Stimulated activated CD4-positive, alpha-beta T cell treated with anti-CD3 and anti-CD28 coated beads, Interleukin-1b, Interleukin-23, amount 100 ng/mL, for 24 hours (primary cell): Measurements from ENCODE around the gene APOL4.
"Not testable (repeated sequence)": the region's sequence is repeated elsewhere in the genome, so short reads cannot be mapped to it uniquely, and the experiment has no call there.

ENCODE experiments used
- DNase-seq, 4 experiments: peaks; one replicate each; pipeline ENCODE4 v3.0.0-alpha.2; 2020; ENCODE audit warnings: low read depth in 4 of 4, low spot score in 1 of 4

APOL4 gene

DNA sequence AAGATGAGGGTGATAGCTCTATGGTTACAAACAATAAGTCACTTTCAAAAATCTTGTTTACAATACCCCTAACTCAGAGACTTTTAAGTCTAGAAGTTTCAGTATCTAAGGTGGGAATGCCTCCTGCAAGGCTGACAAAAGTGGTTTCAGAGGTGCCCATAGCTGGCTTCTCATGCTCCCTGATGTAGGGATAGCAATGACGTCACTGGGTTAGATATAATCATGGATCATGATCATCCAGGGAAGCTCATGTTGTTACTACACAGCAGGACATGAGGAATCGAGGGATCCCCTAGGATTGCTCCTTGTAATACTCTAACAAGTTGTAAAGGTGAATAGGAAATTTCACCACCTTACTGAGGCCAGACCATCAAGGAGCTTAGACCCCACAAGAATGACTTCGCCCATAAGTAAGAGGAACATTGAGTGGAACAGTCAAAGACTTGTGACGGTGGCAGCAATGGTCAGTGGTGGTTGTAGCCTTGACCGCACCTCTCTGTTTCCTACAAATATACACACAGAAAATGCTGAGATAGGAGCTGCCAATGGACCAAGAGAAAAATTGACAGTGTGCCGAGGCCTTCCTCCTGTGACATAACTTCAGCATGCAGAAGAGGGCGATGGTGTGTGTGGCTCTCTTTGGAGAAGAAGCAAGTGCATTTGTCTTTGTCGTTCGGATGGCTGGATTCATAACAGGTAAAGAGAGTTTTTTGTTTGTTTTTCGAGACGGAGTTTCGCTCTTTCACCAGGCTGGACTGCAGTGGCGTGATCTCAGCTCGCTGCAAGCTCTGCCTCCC lies 15.6 kb downstream of the APOL4 start:
- DNase-seq: no peak

- no peak for DNase-seq
These were observed 17.1 kb downstream of the APOL4 start for GRCh38 chr22:36184433-36185025.

DNA sequence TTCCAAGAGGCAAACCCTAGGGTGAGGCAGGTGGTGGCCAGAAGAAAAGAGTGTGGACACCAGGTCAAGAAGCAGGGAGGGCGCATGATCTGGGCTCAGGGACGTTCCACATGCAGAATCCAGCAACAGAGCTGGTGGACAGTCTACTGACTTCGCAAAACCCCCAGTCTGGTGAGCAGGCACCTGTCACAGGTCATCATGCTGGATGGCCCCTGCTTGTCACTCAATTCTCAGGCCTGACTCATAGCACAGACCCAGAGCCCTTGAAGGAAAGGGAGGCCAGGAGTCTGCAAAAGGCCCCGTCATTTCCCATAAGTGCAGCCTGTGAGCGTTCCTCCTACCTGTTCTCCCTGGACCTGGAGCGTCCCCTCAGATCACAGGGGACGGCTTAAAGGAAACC lies 18.2 kb downstream of the APOL4 start:
- DNase-seq: no peak

GRCh38 chr22:36182857-36183256 lies 18.8 kb downstream of the APOL4 start:
- DNase-seq: no peak

GRCh38 chr22:36182056-36182455 lies 19.6 kb downstream of the APOL4 start:
- DNase-seq: no peak

- no peak for DNase-seq
These were observed 20.7 kb downstream of the APOL4 start for GRCh38 chr22:36180928-36181327.

GRCh38 chr22:36180038-36180880 lies 21.4 kb downstream of the APOL4 start:
- DNase-seq: peak; percentile 68 to 85 (median 80)

- no peak for DNase-seq
These were observed 24.4 kb downstream of the APOL4 start for GRCh38 chr22:36177160-36177559.

GRCh38 chr22:36175892-36176291 lies 25.7 kb downstream of the APOL4 start:
- DNase-seq: no peak

DNA sequence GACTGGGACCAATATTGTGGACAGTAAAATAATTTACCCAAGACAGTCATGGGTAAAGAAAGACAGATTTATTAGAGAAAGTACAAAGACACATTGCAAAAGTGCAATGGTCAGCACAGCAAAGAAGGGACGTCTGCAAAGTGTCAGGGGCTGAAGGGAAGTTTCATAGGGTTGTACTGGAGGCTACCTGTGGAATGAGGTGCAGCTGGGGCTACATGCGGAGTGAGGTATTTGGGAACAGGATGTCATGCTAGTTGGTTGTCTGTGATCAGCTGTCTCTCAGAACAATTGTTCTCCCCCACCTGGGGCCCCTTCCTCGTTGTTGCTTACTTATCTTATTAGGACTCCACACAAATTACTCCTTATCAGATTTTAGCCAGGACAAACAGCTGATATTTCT lies 29.7 kb downstream of the APOL4 start:
- DNase-seq: no peak

DNA sequence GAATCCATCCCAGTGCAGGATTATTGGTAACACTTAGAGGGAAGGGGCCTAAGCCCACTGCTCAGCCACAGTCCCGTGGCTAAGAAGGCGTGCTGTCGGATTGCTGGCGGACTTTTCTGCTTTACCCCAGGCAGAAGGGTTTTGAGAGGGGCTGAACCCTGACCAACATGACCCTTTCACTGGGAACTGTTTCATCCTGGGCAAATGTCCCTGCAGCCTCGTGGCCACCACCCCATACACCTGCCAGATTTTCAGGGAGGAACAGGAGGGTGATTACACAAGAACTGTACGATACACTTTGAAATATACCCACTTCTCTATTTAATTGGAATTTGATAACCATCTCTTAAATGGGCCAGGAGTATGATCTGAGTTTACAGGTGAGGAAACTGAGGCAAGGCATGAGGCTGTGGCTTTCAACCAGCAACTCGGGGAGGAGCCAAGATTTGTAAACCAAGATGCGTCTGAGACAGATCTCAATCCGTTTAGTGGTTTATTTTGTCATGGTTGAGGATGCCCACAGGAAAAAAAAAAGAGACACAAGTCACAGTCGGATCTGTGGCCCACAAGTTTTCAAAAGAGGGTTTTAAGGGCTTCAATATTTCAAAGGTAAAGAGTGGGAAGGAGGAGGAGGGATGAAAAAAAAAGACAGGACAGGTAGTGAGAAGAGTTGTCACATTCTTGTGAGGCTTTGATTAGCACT lies 34.9 kb downstream of the APOL4 start:
- DNase-seq: no peak

- no peak for DNase-seq
These were observed 35.5 kb downstream of the APOL4 start for GRCh38 chr22:36166086-36166485.

DNA sequence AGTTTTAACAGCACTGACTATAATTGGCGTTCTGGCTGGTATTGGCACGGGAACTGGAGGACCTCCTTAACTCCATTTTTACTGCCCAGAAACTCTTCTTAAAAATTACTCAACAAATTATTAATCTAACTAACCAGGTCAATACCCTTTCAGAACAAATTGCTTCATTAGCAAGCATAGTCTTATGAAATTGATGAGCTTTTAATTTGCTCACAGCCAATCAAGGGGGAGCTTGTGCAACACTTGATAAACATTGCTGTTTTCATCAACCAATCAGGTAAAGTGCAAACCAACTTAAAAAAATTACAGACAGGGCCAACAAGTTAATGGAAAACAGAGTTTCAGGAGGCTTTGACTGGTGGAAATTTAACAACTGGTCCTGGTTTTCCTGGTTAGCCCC lies 36.5 kb downstream of the APOL4 start:
- DNase-seq: no peak

- no peak for DNase-seq
These were observed 37.0 kb downstream of the APOL4 start for GRCh38 chr22:36164621-36165020.

DNA sequence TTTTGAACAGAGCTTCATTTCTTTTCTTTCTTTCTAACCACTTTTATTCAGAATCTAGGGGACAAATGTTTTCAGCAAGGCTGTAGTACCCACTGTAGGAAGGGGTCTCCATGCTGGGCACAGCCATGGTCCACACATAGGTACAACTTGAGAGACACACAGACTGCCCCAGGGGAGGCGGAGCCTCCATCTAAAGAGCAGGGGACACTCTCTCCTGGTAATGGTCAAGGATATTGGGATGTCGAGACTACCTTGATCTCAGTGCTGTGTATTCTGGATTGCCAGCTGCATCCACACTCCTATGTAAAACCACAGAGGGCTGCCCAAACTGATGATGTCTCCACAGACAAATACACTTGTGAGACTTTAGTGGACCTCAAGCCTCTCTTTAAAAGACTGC lies 38.1 kb downstream of the APOL4 start:
- DNase-seq: no peak

GRCh38 chr22:36162127-36163034 lies 39.2 kb downstream of the APOL4 start:
- DNase-seq: no peak

DNA sequence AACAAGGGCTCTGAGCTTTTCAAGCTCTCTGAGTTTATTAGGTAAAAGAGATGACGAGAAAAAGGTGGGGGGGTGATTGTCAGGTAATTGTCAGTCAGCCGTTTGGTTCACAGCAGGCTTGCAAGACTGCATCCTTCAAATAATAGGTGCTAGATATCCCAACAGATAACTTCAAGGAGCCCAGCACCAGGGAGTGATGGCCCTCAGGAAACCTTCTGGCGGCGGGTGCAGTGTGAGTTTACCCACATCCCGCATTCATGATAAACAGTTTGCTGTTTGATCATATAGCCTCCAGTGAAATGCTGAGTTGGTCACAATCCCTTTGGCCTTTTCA lies 39.8 kb downstream of the APOL4 start:
- not testable (repeated sequence) for DNase-seq

- DNase-seq: peak in 1 of 4 experiments; percentile 20
These were observed 41.1 kb downstream of the APOL4 start, which contains the start of gene APOL3 for GRCh38 chr22:36160499-36160942. Gene APOL3 (minus strand): TSS chr22:36160755. CDS start chr22:36149055, 11,700 bp downstream.

GRCh38 chr22:36156515-36157419 lies 44.8 kb downstream of the APOL4 start:
- DNase-seq: peak; percentile 56 to 77 (median 66)
